Measurements from ENCODE around the gene LRMDA. TPM values are rescaled to one million over a fixed set of nuclear protein-coding genes. Genes with fewer than 3 reads are reported as not detected.

LRMDA gene
- polyA plus RNA-seq, 1 donor (not counting 4 experiments of a cell fraction or from before 2014, with no cell fraction given): not detected

- Histone ChIP-seq H3K36me3 (ENCODE audit: control insufficient read depth in 2 of 2, extremely low read depth in 1 of 2, insufficient read depth in 2 of 2, low read length in 2 of 2) (no peaks in the 10 kb centered on the region), H3K79me2 (ENCODE audit: control insufficient read depth, insufficient read depth, low read length) (no peaks in the 10 kb centered on the region), H3K9ac (ENCODE audit: control insufficient read depth, extremely low read depth, insufficient read depth, low read length) (no peak overlapping the region), H3K9me3 (ENCODE audit: control insufficient read depth, low read depth, low read length) (no peaks in the 10 kb centered on the region), H3K27me3 (ENCODE audit: control insufficient read depth, extremely low read depth, insufficient read depth, low read length) (no peaks in the 10 kb centered on the region), H2AFZ (ENCODE audit: control insufficient read depth, low read length) (peak overlapping the region; percentile 70), H3K4me2 (ENCODE audit: control insufficient read depth, extremely low read depth, insufficient read depth, low read depth, low read length) (peak overlapping the region; percentile 53), H3K4me3 (ENCODE audit: control insufficient read depth in 2 of 3, extremely low read depth in 1 of 3, insufficient read depth in 2 of 3, low read depth in 1 of 3, low read length in 3 of 3) (no peak overlapping the region), H3K9me1 (ENCODE audit: control insufficient read depth, extremely low read depth, insufficient read depth, low read length) (no peaks in the 10 kb centered on the region), H3K4me1 (ENCODE audit: control insufficient read depth, extremely low read depth, insufficient read depth, low read length) (peaks cover 30% of the 10 kb centered on the region), H3K27ac (ENCODE audit: control insufficient read depth, insufficient read depth, low read length) (no peak overlapping the region), H4K20me1 (ENCODE audit: control insufficient read depth, extremely low read depth, insufficient read depth, low read length) (no peaks in the 10 kb centered on the region)
- DNase-seq (ENCODE audit: low read depth, low spot score) (no peak), FAIRE-seq (no peak)
- dilution Hi-C loops (cut with MboI; ENCODE audit: extremely low pct_ligation_motif_present, low sequenced_read_pairs): no loop called here
- TF ChIP-seq, protein P1, sequence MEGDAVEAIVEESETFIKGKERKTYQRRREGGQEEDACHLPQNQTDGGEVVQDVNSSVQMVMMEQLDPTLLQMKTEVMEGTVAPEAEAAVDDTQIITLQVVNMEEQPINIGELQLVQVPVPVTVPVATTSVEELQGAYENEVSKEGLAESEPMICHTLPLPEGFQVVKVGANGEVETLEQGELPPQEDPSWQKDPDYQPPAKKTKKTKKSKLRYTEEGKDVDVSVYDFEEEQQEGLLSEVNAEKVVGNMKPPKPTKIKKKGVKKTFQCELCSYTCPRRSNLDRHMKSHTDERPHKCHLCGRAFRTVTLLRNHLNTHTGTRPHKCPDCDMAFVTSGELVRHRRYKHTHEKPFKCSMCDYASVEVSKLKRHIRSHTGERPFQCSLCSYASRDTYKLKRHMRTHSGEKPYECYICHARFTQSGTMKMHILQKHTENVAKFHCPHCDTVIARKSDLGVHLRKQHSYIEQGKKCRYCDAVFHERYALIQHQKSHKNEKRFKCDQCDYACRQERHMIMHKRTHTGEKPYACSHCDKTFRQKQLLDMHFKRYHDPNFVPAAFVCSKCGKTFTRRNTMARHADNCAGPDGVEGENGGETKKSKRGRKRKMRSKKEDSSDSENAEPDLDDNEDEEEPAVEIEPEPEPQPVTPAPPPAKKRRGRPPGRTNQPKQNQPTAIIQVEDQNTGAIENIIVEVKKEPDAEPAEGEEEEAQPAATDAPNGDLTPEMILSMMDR (optimal IDR thresholded peaks at IDR 0.05 in 1 of 3, IDR thresholded peaks at IDR 0.05 in 1 of 3, conservative IDR thresholded peaks at IDR 0.05 in 1 of 3; ENCODE audit: extremely low read depth in 1 of 3, insufficient read depth in 2 of 3, low read length in 3 of 3): no peak
- TF ChIP-seq EZH2 (IDR thresholded peaks at IDR 0.05; ENCODE audit: low read length): no peak
Measured at GRCh38 chr10:75465450-75465827, 34.0 kb downstream of the LRMDA start.

GRCh38 chr10:75466001-75466400 is 34.6 kb downstream of the LRMDA start:
- H3K9me3 ChIP-seq (ENCODE audit: control insufficient read depth, low read depth, low read length): no peaks in the 10 kb centered on the region
- no peaks in the 10 kb centered on the region for H4K20me1 ChIP-seq (ENCODE audit: control insufficient read depth, extremely low read depth, insufficient read depth, low read length)
- no peaks in the 10 kb centered on the region for H3K27me3 ChIP-seq (ENCODE audit: control insufficient read depth, extremely low read depth, insufficient read depth, low read length)
- H3K4me3 ChIP-seq (ENCODE audit: control insufficient read depth in 2 of 3, extremely low read depth in 1 of 3, insufficient read depth in 2 of 3, low read depth in 1 of 3, low read length in 3 of 3): no peak overlapping the region
- H3K36me3 ChIP-seq (ENCODE audit: control insufficient read depth in 2 of 2, extremely low read depth in 1 of 2, insufficient read depth in 2 of 2, low read length in 2 of 2): no peaks in the 10 kb centered on the region
- H3K9ac ChIP-seq (ENCODE audit: control insufficient read depth, extremely low read depth, insufficient read depth, low read length): no peak overlapping the region
- H3K79me2 ChIP-seq (ENCODE audit: control insufficient read depth, insufficient read depth, low read length): no peaks in the 10 kb centered on the region
- no peak overlapping the region for H2AFZ ChIP-seq (ENCODE audit: control insufficient read depth, low read length)
- FAIRE-seq (no peak), DNase-seq (ENCODE audit: low read depth, low spot score) (no peak)
- no peaks in the 10 kb centered on the region for H3K9me1 ChIP-seq (ENCODE audit: control insufficient read depth, extremely low read depth, insufficient read depth, low read length)
- no peak overlapping the region for H3K27ac ChIP-seq (ENCODE audit: control insufficient read depth, insufficient read depth, low read length)
- no peak overlapping the region for H3K4me2 ChIP-seq (ENCODE audit: control insufficient read depth, extremely low read depth, insufficient read depth, low read depth, low read length)
- H3K4me1 ChIP-seq (ENCODE audit: control insufficient read depth, extremely low read depth, insufficient read depth, low read length): peaks cover 30% of the 10 kb centered on the region
- dilution Hi-C loops (cut with MboI; ENCODE audit: extremely low pct_ligation_motif_present, low sequenced_read_pairs): no loop called here
- no peak for TF ChIP-seq EZH2 (IDR thresholded peaks at IDR 0.05; ENCODE audit: low read length)
- TF ChIP-seq, protein P1 (optimal IDR thresholded peaks at IDR 0.05 in 1 of 3, IDR thresholded peaks at IDR 0.05 in 1 of 3, conservative IDR thresholded peaks at IDR 0.05 in 1 of 3; ENCODE audit: extremely low read depth in 1 of 3, insufficient read depth in 2 of 3, low read length in 3 of 3): no peak

All from keratinocyte (primary cell).